Measurements from ENCODE around the gene NUDT22. TPM values are rescaled to one million over a fixed set of nuclear protein-coding genes. Genes with fewer than 3 reads are reported as not detected.

Gene NUDT22
- total RNA-seq, 4 donors from 2014 or later = 22.8 to 47.8 (median 38.0) TPM

DNA sequence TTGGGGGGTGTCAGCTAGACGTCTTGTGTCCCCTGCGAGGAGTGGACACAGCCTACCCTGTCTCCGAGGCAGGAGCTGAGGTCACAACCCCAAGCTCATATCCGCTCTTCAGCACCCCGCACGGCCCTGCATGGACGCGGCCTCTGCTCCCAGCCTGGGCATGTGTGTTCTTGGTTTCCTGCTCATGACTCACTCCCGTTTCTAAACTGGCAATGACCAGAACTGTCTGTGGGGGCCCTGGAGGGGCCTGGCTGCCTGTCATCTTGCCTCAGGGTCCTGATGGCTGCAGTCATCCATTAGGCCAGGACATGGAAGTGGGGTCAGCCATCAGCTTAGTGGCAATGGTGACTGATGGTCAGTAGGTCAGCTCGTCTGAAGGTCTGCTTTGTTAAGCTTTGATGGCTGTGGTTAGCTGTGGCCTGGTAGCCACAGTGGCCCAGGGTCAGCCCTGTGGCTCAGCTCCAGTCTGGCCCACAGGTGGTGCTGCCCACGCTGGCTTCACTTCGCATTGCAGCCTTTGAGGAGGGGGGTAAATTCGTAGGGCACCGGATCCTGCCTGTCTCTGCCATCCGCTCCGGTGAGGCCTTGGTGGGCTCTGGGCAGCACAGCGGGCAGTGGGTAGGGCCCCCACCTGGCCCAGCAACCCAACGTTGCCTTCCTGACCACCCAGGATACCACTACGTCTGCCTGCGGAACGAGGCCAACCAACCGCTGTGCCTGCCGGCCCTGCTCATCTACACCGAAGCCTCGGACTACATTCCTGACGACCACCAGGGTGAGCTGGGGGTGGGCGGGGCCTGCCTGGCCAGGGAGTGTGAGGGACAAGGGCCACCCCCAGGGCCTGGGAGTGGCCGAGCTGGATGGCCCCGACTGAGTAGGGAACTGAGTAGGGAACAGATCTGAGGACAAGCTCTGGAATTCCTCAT, 37.2 kb downstream of the NUDT22 start:
- TF ChIP-seq, protein P1, sequence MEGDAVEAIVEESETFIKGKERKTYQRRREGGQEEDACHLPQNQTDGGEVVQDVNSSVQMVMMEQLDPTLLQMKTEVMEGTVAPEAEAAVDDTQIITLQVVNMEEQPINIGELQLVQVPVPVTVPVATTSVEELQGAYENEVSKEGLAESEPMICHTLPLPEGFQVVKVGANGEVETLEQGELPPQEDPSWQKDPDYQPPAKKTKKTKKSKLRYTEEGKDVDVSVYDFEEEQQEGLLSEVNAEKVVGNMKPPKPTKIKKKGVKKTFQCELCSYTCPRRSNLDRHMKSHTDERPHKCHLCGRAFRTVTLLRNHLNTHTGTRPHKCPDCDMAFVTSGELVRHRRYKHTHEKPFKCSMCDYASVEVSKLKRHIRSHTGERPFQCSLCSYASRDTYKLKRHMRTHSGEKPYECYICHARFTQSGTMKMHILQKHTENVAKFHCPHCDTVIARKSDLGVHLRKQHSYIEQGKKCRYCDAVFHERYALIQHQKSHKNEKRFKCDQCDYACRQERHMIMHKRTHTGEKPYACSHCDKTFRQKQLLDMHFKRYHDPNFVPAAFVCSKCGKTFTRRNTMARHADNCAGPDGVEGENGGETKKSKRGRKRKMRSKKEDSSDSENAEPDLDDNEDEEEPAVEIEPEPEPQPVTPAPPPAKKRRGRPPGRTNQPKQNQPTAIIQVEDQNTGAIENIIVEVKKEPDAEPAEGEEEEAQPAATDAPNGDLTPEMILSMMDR (IDR thresholded peaks at IDR 0.05) = no peak

DNA sequence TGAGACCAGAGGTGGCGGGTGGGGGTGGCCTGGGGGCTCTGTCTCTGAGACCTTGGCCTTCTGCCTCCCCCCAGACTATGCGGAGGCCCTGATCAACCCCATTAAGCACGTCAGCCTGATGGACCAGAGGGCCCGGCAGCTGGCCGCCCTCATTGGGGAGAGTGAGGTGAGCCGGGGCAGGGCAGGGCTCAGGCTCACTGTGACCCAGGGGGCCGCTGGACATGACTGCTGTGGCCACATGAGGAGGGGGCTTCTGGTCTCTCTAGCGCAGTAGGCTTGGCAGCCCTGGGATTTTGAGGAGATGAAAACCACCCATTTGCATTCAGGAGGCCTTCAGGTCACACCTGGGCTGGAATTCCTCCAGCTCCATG, 37.9 kb downstream of the NUDT22 start:
- ATAC-seq (ENCODE audit: low FRiP score) (no peak), DNase-seq (ENCODE audit: low spot score) (no peak)
- TF ChIP-seq, protein P1 (IDR thresholded peaks at IDR 0.05) = no peak

More for the DNA sequence above, 37.2 kb downstream of the NUDT22 start:
- DNase-seq (ENCODE audit: low spot score) (no peak), ATAC-seq (ENCODE audit: low FRiP score) (no peak)

DNA sequence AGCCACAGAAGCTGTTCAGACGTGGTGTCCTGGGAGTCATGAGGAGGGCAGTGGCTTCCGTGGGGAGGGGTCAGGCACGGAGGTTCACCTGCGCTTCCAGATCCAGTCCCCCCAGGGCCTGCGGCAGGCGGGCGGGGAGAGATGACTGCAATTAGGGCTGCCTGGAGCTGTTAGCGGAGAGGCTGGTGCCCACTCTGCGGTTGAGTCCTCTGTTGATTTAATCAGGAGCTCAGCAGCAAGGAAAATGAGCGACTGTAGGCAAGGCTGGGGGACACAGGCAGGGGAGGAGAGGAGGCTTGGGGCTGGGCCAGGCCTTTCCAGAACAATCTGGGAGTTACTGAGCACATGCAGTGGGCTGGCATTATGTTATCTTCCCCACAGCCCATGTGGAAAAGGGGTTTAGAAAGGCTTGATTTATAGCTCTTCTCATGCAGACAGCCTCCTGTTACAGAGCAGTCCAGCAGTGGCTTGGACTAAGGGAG, 38.3 kb downstream of the NUDT22 start:
- no peak for ATAC-seq (ENCODE audit: low FRiP score)
- no peak for DNase-seq (ENCODE audit: low spot score)
- TF ChIP-seq, protein P1 (IDR thresholded peaks at IDR 0.05) = no peak

DNA sequence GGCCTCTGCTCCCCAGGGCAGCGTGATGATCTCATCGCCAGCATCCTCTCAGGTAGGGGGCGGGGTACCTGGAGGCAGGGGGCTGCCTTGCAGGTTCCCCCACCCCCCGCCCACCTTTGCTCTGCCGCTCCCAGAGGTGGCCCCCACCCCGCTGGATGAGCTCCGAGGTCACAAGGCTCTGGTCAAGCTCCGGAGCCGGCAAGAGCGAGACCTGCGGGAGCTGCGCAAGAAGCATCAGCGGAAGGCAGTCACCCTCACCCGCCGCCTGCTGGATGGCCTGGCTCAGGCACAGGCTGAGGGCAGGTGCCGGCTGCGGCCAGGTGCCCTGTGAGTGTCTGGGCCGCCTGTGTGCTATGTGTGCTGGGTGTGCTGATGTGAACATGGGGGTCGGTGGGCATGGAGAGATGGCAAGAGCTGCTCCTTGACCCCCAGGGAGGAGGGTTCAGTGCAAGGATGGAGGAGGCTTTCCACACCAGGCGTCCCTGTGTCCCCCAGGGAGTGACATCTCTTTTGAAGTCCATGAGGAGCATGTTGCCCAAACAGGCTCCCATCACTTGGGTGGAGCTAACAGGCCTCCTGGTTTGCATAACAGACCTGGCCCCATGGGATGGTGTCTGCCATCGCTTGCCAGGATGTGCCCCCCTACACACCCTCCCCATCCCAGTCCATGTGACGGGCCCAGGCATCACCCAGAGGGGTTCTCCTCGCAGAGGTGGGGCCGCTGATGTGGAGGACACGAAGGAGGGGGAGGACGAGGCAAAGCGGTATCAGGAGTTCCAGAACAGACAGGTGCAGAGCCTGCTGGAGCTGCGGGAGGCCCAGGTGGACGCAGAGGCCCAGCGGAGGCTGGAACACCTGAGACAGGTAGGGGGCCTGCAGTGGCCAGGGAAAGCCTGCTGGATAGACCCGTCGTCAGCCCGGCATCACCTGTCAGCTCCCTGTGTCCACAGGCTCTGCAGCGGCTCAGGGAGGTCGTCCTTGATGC, 39.4 kb downstream of the NUDT22 start:
- TF ChIP-seq, protein P1 (IDR thresholded peaks at IDR 0.05) = no peak
- ATAC-seq (ENCODE audit: low FRiP score) = no peak
- DNase-seq (ENCODE audit: low spot score) = no peak

DNA sequence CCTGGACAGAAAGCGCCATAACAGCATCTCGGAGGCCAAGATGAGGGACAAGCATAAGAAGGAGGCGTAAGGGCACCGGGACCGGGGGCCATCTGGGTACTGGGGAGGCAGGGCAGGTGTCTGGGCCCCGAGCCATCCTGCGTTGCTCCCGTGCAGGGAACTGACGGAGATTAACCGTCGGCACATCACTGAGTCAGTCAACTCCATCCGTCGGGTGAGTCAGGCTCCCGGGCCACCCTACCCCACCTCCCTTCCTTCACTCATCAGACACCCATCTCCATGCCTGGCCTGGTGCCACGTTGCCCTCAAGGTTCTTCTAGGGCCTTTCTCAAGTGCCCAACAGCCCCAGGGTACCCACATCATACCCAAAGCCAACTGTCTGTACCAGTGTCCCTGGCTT, 40.3 kb downstream of the NUDT22 start:
- TF ChIP-seq, protein P1 (IDR thresholded peaks at IDR 0.05) = no peak
- ATAC-seq (ENCODE audit: low FRiP score) (no peak), DNase-seq (ENCODE audit: low spot score) (no peak)

DNA sequence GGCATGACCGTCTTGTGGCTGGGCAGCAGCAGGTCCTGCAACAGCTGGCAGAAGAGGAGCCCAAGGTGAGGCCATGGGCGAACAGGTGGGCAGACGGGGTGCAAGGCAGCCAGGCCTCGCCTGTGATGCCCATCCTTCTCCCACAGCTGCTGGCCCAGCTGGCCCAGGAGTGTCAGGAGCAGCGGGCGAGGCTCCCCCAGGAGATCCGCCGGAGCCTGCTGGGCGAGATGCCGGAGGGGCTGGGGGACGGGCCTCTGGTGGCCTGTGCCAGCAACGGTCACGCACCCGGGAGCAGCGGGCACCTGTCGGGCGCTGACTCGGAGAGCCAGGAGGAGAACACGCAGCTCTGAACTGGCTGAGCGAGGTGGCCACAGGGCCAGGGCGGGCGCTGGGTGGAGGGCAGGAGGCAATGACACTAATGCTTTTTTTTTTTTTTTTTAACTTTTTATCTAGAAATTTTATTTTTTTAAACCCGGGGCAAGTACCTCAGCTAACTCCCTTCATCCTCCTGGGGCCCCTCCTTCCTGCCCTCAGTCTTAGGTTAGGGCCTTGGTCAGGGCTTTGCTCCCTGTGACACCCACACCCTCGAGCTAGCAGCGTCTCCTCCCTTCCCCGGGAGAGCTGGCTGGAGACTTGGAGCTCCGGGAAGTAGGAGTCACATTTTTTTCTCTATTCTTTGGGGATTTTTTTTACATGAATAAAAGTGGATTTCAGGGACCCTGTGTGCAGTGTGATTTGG, 41.3 kb downstream of the NUDT22 start:
- TF ChIP-seq, protein P1 (IDR thresholded peaks at IDR 0.05) = no peak
- ATAC-seq (ENCODE audit: low FRiP score) = no peak
- DNase-seq (ENCODE audit: low spot score) = no peak

Measured in omental fat pad (tissue), 4 donors.